Activated naive CD4-positive, alpha-beta T cell treated with anti-CD3 and anti-CD28 coated beads, Interleukin-2, amount 10 ng/mL, durations not matched to agents 7 days and 5 days (primary cell): ENCODE data around the gene CKAP4.

Experiments used
- CTCF ChIA-PET: fragments of 350-600 bp; sonication (Branson Sonifier 250); formaldehyde crosslinking; loops from one replicate; lab custom pipeline; 2021; ENCODE audit warnings: antibody characterized with exemption; lab: Charles Lee
- DNase-seq: peaks from one replicate; pipeline ENCODE4 v3.0.0-alpha.2; 2020
- H3K27ac Mint-ChIP-seq: one replicate; pipeline ENCODE4 v1.8.0; 2021; ENCODE audit warnings: mild to moderate bottlenecking, moderate library complexity, mixed read lengths
- H3K27me3 Mint-ChIP-seq: one replicate; pipeline ENCODE4 v1.8.0; 2021; ENCODE audit warnings: mild to moderate bottlenecking, mixed read lengths
- H3K36me3 Mint-ChIP-seq: one replicate; pipeline ENCODE4 v1.8.0; 2021; ENCODE audit warnings: mixed read lengths
- H3K4me1 Mint-ChIP-seq: one replicate; pipeline ENCODE4 v1.8.0; 2021; ENCODE audit warnings: mixed read lengths
- H3K4me3 Mint-ChIP-seq: one replicate; pipeline ENCODE4 v1.8.0; 2021; ENCODE audit warnings: mild to moderate bottlenecking, moderate library complexity, mixed read lengths
- H3K9me3 Mint-ChIP-seq: one replicate; pipeline ENCODE4 v1.8.0; 2021; ENCODE audit warnings: mixed read lengths

CKAP4 gene

DNA sequence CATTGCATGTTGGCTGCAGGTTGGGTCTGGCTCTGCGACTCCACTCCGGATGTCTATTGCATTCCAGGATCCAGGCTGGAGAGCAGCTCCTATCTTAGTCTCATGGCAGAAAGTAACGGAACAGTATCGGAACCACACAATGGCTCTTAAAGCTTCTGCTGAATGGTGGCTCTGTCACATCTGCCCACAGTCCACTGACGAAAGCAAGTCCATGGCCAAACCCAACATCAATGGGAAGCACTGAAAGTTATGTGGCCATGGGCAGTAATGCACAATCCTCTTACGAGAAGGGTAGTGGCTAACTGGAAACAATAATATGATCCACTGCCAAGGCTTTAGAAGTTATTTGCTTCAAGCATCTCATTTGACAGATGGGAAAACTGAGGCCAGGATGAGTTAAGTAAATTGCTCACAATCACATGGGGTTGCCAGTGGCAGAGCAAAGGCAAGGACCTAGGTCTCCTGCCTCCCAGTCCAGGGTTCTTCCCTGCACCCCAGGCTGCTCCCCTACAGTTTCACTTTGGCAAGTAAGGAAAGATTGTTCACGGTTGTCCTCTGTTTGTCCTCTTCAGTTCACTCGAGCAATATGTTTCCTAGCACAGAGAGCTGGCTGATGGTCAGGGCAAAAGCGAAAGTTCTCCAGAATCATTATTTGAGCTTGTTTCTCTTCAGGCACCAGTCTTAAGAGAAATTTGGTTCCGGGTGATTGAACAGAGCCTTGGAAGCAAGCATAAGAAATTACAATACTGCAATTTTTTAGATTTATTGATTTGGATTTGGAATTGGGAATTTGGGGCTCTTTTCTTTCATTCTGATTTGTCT, 54.2 kb downstream of the CKAP4 start:
- CTCF ChIA-PET = no interaction called here
- Mint-ChIP-seq H3K9me3 (no peaks in the 10 kb centered on the region), H3K27ac (no peak overlapping the region), H3K4me3 (no peak overlapping the region), H3K4me1 (no peaks in the 10 kb centered on the region), H3K27me3 (peaks cover 17% of the 10 kb centered on the region), H3K36me3 (no peaks in the 10 kb centered on the region)
- DNase-seq = no peak

DNA sequence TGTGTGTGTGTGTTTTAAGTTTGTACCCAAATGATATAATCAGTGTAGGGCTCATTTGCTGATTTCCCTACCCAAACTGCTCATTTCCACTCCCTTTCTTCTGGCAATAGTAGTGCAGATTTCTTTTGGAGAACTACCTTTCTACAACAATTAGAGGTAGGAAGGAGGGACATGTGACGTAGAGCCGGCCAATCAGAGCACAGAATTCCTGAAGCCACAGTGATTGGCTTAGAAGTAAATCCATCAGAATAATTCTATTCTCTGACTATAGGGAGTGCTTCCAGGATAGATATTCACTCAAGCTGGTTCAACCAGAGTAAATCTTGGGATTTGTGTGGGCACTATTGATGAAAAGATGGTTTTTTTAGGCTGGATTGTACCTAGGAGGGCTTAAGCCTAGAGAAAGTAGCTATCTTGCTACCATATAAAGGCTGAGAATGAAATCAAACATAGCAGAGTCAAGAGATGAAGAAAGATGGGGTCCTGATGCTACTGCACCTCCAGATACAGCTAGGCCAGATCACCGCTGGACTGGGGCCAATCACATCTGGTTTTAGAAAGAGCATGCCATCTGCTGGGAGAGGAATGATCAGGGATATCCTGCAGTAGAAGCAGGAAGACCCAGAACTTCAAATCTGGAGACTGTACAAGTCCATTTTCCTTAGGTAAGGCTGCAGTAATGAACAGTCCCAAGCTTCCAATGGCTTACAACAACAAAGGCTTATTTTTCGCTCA, 55.0 kb downstream of the CKAP4 start:
- no peak for DNase-seq
- Mint-ChIP-seq H3K27ac (no peak overlapping the region), H3K4me1 (no peaks in the 10 kb centered on the region), H3K27me3 (peaks cover 23% of the 10 kb centered on the region), H3K4me3 (no peak overlapping the region), H3K36me3 (no peaks in the 10 kb centered on the region), H3K9me3 (no peaks in the 10 kb centered on the region)
- CTCF ChIA-PET = no interaction called here

DNA sequence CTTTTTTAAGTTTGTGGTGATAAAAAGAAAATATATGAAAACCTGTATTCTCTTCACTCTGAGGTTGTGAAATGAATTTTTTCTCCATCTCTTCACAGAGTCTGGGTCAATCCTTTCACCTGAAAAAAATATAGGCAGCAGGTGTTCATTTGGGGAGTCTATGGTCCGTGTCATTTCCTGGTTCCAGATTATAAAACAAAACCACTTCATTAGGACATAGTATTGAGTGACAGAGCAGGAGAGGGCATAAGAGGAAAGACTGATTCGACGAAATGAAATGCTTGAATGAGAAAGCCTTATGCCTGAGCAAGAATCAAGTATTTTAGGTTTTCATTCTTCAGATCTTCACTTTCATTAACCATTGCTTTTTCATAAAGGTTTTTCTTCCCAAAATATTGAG, 57.2 kb downstream of the CKAP4 start:
- no peak for DNase-seq
- no peaks in the 10 kb centered on the region for H3K9me3 Mint-ChIP-seq
- no peaks in the 10 kb centered on the region for H3K4me1 Mint-ChIP-seq
- CTCF ChIA-PET = no interaction called here
- no peaks in the 10 kb centered on the region for H3K36me3 Mint-ChIP-seq
- no peak overlapping the region for H3K4me3 Mint-ChIP-seq
- no peak overlapping the region for H3K27ac Mint-ChIP-seq
- H3K27me3 Mint-ChIP-seq = peaks cover 26% of the 10 kb centered on the region

DNA sequence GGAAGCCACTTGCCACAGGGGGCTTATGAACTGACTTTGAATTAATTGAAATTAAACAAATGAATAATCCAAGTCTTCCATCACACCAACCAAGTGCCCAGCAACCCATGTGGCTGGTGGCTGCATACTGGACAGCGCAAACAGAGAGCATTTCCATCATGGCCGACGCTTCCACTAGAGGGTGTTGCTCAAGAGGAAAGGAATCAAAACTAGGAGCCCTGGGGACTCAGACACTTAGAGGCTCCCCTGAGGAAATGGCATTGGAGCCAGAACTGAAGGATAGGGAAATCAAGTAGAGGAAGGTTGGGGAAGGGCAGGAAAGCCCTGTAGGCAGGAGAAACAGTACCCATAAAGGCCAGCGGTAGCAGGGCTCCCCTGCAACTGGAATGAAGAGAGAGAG, 58.5 kb downstream of the CKAP4 start:
- DNase-seq = no peak
- CTCF ChIA-PET = no interaction called here
- Mint-ChIP-seq H3K9me3 (no peaks in the 10 kb centered on the region), H3K27ac (no peak overlapping the region), H3K4me1 (no peaks in the 10 kb centered on the region), H3K4me3 (no peak overlapping the region), H3K27me3 (peaks cover 23% of the 10 kb centered on the region), H3K36me3 (no peaks in the 10 kb centered on the region)

DNA sequence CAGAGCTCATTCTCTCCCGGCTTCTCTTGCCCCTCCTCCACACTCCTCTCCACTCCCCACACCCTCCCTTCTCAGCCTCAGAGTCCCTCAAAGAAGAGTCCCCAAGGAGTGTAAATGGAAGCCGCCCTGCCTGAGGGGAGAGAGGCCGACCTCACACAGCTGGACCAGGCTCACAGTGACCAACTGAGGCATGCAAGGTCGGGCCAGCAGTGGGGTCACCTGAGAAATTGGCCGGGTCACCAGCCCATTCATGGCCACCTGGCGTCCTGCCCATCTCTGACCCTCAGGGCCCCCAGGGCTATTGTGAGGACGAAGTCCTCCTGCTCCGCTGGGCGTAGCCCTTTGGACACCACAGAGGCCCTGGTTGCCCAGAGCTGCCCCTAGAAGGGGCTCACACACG, 59.6 kb downstream of the CKAP4 start:
- Mint-ChIP-seq H3K9me3 (no peaks in the 10 kb centered on the region), H3K36me3 (no peaks in the 10 kb centered on the region), H3K27ac (no peak overlapping the region), H3K27me3 (peaks cover 23% of the 10 kb centered on the region), H3K4me1 (no peaks in the 10 kb centered on the region), H3K4me3 (no peak overlapping the region)
- no peak for DNase-seq
- CTCF ChIA-PET = no interaction called here
